Stimulated activated CD4-positive, alpha-beta T cell treated with anti-CD3 and anti-CD28 coated beads, Interleukin-1b, Interleukin-23, amount 100 ng/mL, for 1 hour (primary cell): ENCODE data around the gene RANBP17.
"Not testable (repeated sequence)": the region's sequence is repeated elsewhere in the genome, so short reads cannot be mapped to it uniquely, and the experiment has no call there.

Experiments used
- DNase-seq, 2 donors: peaks; one replicate each; pipeline ENCODE4 v3.0.0-alpha.2; 2020; ENCODE audit warnings: low read depth in 2 of 2

The RANBP17 gene

GRCh38 chr5:170867825-170868224 lies 6.0 kb downstream of the RANBP17 start:
- DNase-seq = no peak

GRCh38 chr5:170870390-170870789 lies 8.6 kb downstream of the RANBP17 start:
- not testable (repeated sequence) for DNase-seq

GRCh38 chr5:170874017-170874416 lies 12.2 kb downstream of the RANBP17 start:
- DNase-seq = no peak

- DNase-seq = no peak
Observed at GRCh38 chr5:170875811-170876210, 14.0 kb downstream of the RANBP17 start.

- DNase-seq = no peak
Observed at GRCh38 chr5:170880084-170880483, 18.3 kb downstream of the RANBP17 start.

GRCh38 chr5:170882345-170882744 lies 20.5 kb downstream of the RANBP17 start:
- no peak for DNase-seq

- no peak for DNase-seq
Observed at GRCh38 chr5:170885256-170885655, 23.4 kb downstream of the RANBP17 start.

GRCh38 chr5:170885809-170886208 lies 24.0 kb downstream of the RANBP17 start:
- no peak for DNase-seq

- no peak for DNase-seq
Observed at GRCh38 chr5:170886210-170886894, 24.5 kb downstream of the RANBP17 start.

- DNase-seq = no peak
Observed at GRCh38 chr5:170892196-170892595, 30.4 kb downstream of the RANBP17 start.

GRCh38 chr5:170894665-170895064 lies 32.8 kb downstream of the RANBP17 start:
- DNase-seq = no peak

GRCh38 chr5:170896779-170897178 lies 35.0 kb downstream of the RANBP17 start:
- DNase-seq = no peak

GRCh38 chr5:170903075-170903474 lies 41.3 kb downstream of the RANBP17 start:
- DNase-seq = no peak

- DNase-seq = no peak
Observed at GRCh38 chr5:170907758-170908157, 45.9 kb downstream of the RANBP17 start.

GRCh38 chr5:170913573-170913972 lies 51.8 kb downstream of the RANBP17 start:
- DNase-seq = no peak

GRCh38 chr5:170917113-170917512 lies 55.3 kb downstream of the RANBP17 start:
- no peak for DNase-seq

- no peak for DNase-seq
Observed at GRCh38 chr5:170920196-170920595, 58.4 kb downstream of the RANBP17 start.

GRCh38 chr5:170922331-170922730 lies 60.5 kb downstream of the RANBP17 start:
- not testable (repeated sequence) for DNase-seq

- DNase-seq = no peak
Observed at GRCh38 chr5:170923910-170924620, 62.2 kb downstream of the RANBP17 start.

GRCh38 chr5:170935534-170936218 lies 73.9 kb downstream of the RANBP17 start:
- DNase-seq = not testable (repeated sequence)

GRCh38 chr5:170937072-170937471 lies 75.3 kb downstream of the RANBP17 start:
- DNase-seq = no peak

GRCh38 chr5:170937914-170938313 lies 76.1 kb downstream of the RANBP17 start:
- no peak for DNase-seq

GRCh38 chr5:170939178-170939577 lies 77.4 kb downstream of the RANBP17 start:
- no peak for DNase-seq
